GF-D8 (cell line): Measurements from ENCODE around the gene ADGRG6.
A peak's percentile ranks its signal among the peaks of the same experiment; 100 is the strongest.

Experiments used
- DNase-seq: peaks from one replicate; lab custom pipeline; 2025; lab: John Stamatoyannopoulos, UW

The ADGRG6 gene

GRCh38 chr6:142291512-142291911 lies 10.3 kb upstream of the ADGRG6 start:
- no peak for DNase-seq

GRCh38 chr6:142292166-142292924 lies 9.5 kb upstream of the ADGRG6 start:
- DNase-seq = no peak

GRCh38 chr6:142293121-142293520 lies 8.7 kb upstream of the ADGRG6 start:
- DNase-seq = no peak

- DNase-seq = peak; percentile 4
Observed at GRCh38 chr6:142294679-142295078, 7.1 kb upstream of the ADGRG6 start.

- no peak for DNase-seq
Observed at GRCh38 chr6:142296975-142297604, 4.7 kb upstream of the ADGRG6 start.

- DNase-seq = no peak
Observed at GRCh38 chr6:142297605-142297995, 4.2 kb upstream of the ADGRG6 start.

- DNase-seq = no peak
Observed at GRCh38 chr6:142297996-142298753, 3.6 kb upstream of the ADGRG6 start.

GRCh38 chr6:142300302-142300701 lies 1.5 kb upstream of the ADGRG6 start:
- DNase-seq = no peak

- DNase-seq = no peak
Observed at GRCh38 chr6:142300758-142301650, 803 bp upstream of the ADGRG6 start.

- DNase-seq = no peak
Observed at GRCh38 chr6:142302421-142303175, 791 bp downstream of the ADGRG6 start.

- DNase-seq = no peak
Observed at GRCh38 chr6:142303176-142303533, 1.3 kb downstream of the ADGRG6 start.

- no peak for DNase-seq
Observed at GRCh38 chr6:142304241-142304640, 2.4 kb downstream of the ADGRG6 start.

- DNase-seq = no peak
Observed at GRCh38 chr6:142306736-142307135, 4.9 kb downstream of the ADGRG6 start.

GRCh38 chr6:142307963-142308748 lies 6.3 kb downstream of the ADGRG6 start:
- no peak for DNase-seq

GRCh38 chr6:142309426-142309825 lies 7.6 kb downstream of the ADGRG6 start:
- DNase-seq = no peak

- no peak for DNase-seq
Observed at GRCh38 chr6:142313284-142313683, 11.5 kb downstream of the ADGRG6 start.

GRCh38 chr6:142316791-142317368 lies 15.1 kb downstream of the ADGRG6 start:
- DNase-seq = no peak

- DNase-seq = no peak
Observed at GRCh38 chr6:142318714-142319113, 16.9 kb downstream of the ADGRG6 start.

GRCh38 chr6:142320366-142320765 lies 18.6 kb downstream of the ADGRG6 start:
- DNase-seq = no peak

- no peak for DNase-seq
Observed at GRCh38 chr6:142321451-142321850, 19.6 kb downstream of the ADGRG6 start.
